Body of pancreas (tissue), 4 donors: ENCODE measurements around the gene COL4A2.

Source experiments
- POLR2A ChIP-seq, 3 donors: fragments of 450-650 bp; IDR thresholded peaks; one replicate each; pipeline ENCODE4 v1.6.1; 2016; ENCODE audit warnings: antibody characterized with exemption in 3 of 3, mild to moderate bottlenecking in 2 of 3
- TF ChIP-seq, protein P1 (sequence below), 7 experiments: fragments of 450-650 bp in 4 of 7; fragments of 200-600 bp in 3 of 7; sonication (generic) in 3 of 7; IDR thresholded peaks; one replicate each; pipeline ENCODE4 v1.5.1; 2016 to 2019; ENCODE audit warnings: antibody characterized with exemption in 7 of 7

DNA sequence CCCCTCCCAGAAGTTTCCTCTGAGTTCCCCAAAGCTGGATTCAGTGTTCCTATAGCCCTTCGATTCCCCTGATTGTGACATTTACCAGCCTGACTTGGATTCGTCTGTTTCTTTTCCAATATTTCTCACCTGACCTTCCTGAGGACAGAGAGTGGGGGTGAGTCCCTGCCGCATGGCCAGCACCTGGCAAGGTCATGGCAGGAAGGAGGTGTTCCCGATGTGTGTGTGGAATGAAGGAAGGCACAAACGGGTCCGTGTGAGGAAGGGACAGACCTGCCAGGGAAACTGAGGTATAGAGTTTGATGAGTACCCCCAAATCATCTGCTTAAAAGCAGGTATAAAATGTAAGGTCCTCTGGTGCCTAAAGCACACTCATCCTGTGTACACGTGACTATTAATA, 3.4 kb upstream of the COL4A2 start:
- TF ChIP-seq, protein P1, sequence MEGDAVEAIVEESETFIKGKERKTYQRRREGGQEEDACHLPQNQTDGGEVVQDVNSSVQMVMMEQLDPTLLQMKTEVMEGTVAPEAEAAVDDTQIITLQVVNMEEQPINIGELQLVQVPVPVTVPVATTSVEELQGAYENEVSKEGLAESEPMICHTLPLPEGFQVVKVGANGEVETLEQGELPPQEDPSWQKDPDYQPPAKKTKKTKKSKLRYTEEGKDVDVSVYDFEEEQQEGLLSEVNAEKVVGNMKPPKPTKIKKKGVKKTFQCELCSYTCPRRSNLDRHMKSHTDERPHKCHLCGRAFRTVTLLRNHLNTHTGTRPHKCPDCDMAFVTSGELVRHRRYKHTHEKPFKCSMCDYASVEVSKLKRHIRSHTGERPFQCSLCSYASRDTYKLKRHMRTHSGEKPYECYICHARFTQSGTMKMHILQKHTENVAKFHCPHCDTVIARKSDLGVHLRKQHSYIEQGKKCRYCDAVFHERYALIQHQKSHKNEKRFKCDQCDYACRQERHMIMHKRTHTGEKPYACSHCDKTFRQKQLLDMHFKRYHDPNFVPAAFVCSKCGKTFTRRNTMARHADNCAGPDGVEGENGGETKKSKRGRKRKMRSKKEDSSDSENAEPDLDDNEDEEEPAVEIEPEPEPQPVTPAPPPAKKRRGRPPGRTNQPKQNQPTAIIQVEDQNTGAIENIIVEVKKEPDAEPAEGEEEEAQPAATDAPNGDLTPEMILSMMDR (IDR thresholded peaks at IDR 0.05): no peak
- TF ChIP-seq POLR2A (IDR thresholded peaks at IDR 0.05): no peak
